ENCODE measurements around the gene DRC3.

Gene DRC3

GRCh38 chr17:18035704-18036103 is 63.0 kb downstream of the DRC3 start:
- Histone ChIP-seq H3K9me3 (ENCODE audit: insufficient read depth, low read depth, low read length) (no peaks in the 10 kb centered on the region), H3K79me2 (ENCODE audit: insufficient read depth, low read length) (peaks cover 58% of the 10 kb centered on the region), H3K4me1 (ENCODE audit: insufficient read depth, low read length, poor library complexity, severe bottlenecking) (peaks cover 17% of the 10 kb centered on the region), H3K9ac (ENCODE audit: low read depth, low read length, poor library complexity, severe bottlenecking) (no peak overlapping the region), H3K36me3 (ENCODE audit: insufficient read depth, low read length) (no peaks in the 10 kb centered on the region), H4K20me1 (ENCODE audit: insufficient read depth, low read length, poor library complexity, severe bottlenecking) (peaks cover 10% of the 10 kb centered on the region), H3K9me2 (replicated peaks; ENCODE audit: low read depth, low read length) (no peaks in the 10 kb centered on the region), H3K4me3 (ENCODE audit: low read length, poor library complexity, severe bottlenecking) (no peak overlapping the region), H3K27me3 (ENCODE audit: insufficient read depth, low read length, poor library complexity, severe bottlenecking) (no peaks in the 10 kb centered on the region), H3K4me2 (ENCODE audit: low read depth, low read length, poor library complexity, severe bottlenecking) (peak overlapping the region; percentile 32), H3F3A (ENCODE audit: low read depth) (no peaks in the 10 kb centered on the region), H2AFZ (ENCODE audit: low read length) (no peak overlapping the region)
- TF ChIP-seq EZH2phosphoT487 (IDR thresholded peaks at IDR 0.05; ENCODE audit: borderline replicate concordance) (no peak), CTCF (conservative IDR thresholded peaks at IDR 0.05; ENCODE audit: low read length) (no peak)

GRCh38 chr17:18037486-18037885 is 64.8 kb downstream of the DRC3 start:
- Histone ChIP-seq H3K27me3 (ENCODE audit: insufficient read depth, low read length, poor library complexity, severe bottlenecking) (no peaks in the 10 kb centered on the region), H4K20me1 (ENCODE audit: insufficient read depth, low read length, poor library complexity, severe bottlenecking) (peaks cover 18% of the 10 kb centered on the region), H3F3A (ENCODE audit: low read depth) (no peaks in the 10 kb centered on the region), H3K9me3 (ENCODE audit: insufficient read depth, low read depth, low read length) (no peaks in the 10 kb centered on the region), H3K4me1 (ENCODE audit: insufficient read depth, low read length, poor library complexity, severe bottlenecking) (peaks cover 35% of the 10 kb centered on the region), H2AFZ (ENCODE audit: low read length) (no peak overlapping the region), H3K9me2 (replicated peaks; ENCODE audit: low read depth, low read length) (no peaks in the 10 kb centered on the region), H3K4me2 (ENCODE audit: low read depth, low read length, poor library complexity, severe bottlenecking) (peak overlapping the region; percentile 82), H3K79me2 (ENCODE audit: insufficient read depth, low read length) (peaks cover 73% of the 10 kb centered on the region), H3K9ac (ENCODE audit: low read depth, low read length, poor library complexity, severe bottlenecking) (peak overlapping the region; percentile 85), H3K36me3 (ENCODE audit: insufficient read depth, low read length) (no peaks in the 10 kb centered on the region), H3K4me3 (ENCODE audit: low read length, poor library complexity, severe bottlenecking) (peak overlapping the region; percentile 97)
- TF ChIP-seq CTCF (conservative IDR thresholded peaks at IDR 0.05; ENCODE audit: low read length) (no peak), EZH2phosphoT487 (IDR thresholded peaks at IDR 0.05; ENCODE audit: borderline replicate concordance) (no peak)

GRCh38 chr17:18038149-18038850 is 65.6 kb downstream of the DRC3 start:
- H3K9ac ChIP-seq (ENCODE audit: low read depth, low read length, poor library complexity, severe bottlenecking) = peak overlapping the region; percentile 85
- H2AFZ ChIP-seq (ENCODE audit: low read length) = peak overlapping the region; percentile 97
- no peaks in the 10 kb centered on the region for H3F3A ChIP-seq (ENCODE audit: low read depth)
- H3K9me3 ChIP-seq (ENCODE audit: insufficient read depth, low read depth, low read length) = no peaks in the 10 kb centered on the region
- H3K36me3 ChIP-seq (ENCODE audit: insufficient read depth, low read length) = no peaks in the 10 kb centered on the region
- peaks cover 43% of the 10 kb centered on the region for H3K4me1 ChIP-seq (ENCODE audit: insufficient read depth, low read length, poor library complexity, severe bottlenecking)
- H3K79me2 ChIP-seq (ENCODE audit: insufficient read depth, low read length) = peaks cover 70% of the 10 kb centered on the region
- peaks cover 23% of the 10 kb centered on the region for H4K20me1 ChIP-seq (ENCODE audit: insufficient read depth, low read length, poor library complexity, severe bottlenecking)
- TF ChIP-seq EZH2phosphoT487 (IDR thresholded peaks at IDR 0.05; ENCODE audit: borderline replicate concordance) (no peak), CTCF (conservative IDR thresholded peaks at IDR 0.05; ENCODE audit: low read length) (no peak)
- peak overlapping the region; percentile 82 for H3K4me2 ChIP-seq (ENCODE audit: low read depth, low read length, poor library complexity, severe bottlenecking)
- no peaks in the 10 kb centered on the region for H3K27me3 ChIP-seq (ENCODE audit: insufficient read depth, low read length, poor library complexity, severe bottlenecking)
- peak overlapping the region; percentile 97 for H3K4me3 ChIP-seq (ENCODE audit: low read length, poor library complexity, severe bottlenecking)
- no peaks in the 10 kb centered on the region for H3K9me2 ChIP-seq (replicated peaks; ENCODE audit: low read depth, low read length)

All from Loucy (cell line).